HG03442 (cell line): ENCODE results near the gene SPIN1.

Experiments
- ATAC-seq: cut with Tn5 transposase; IDR thresholded peaks from one replicate; pipeline ENCODE4 v1.9.1; 2021; ENCODE audit warnings: mild to moderate bottlenecking, moderate library complexity; ENCODE audit not compliant: unreplicated experiment

Gene SPIN1

GRCh38 chr9:88433583-88434255 is 45.5 kb downstream of the SPIN1 start:
- ATAC-seq: no peak

- no peak for ATAC-seq
Observed at GRCh38 chr9:88435336-88435735, 47.1 kb downstream of the SPIN1 start.

GRCh38 chr9:88436379-88436778 is 48.1 kb downstream of the SPIN1 start:
- ATAC-seq: no peak

- ATAC-seq: no peak
Observed at GRCh38 chr9:88437210-88438146, 49.2 kb downstream of the SPIN1 start.

GRCh38 chr9:88438811-88439210 is 50.6 kb downstream of the SPIN1 start:
- no peak for ATAC-seq

- no peak for ATAC-seq
Observed at GRCh38 chr9:88441301-88442007, 53.2 kb downstream of the SPIN1 start.

- ATAC-seq: no peak
Observed at GRCh38 chr9:88443480-88444113, 55.4 kb downstream of the SPIN1 start.

- no peak for ATAC-seq
Observed at GRCh38 chr9:88446728-88447127, 58.5 kb downstream of the SPIN1 start.

- ATAC-seq: no peak
Observed at GRCh38 chr9:88447431-88447830, 59.2 kb downstream of the SPIN1 start.

GRCh38 chr9:88451160-88451559 is 62.9 kb downstream of the SPIN1 start:
- ATAC-seq: no peak

- no peak for ATAC-seq
Observed at GRCh38 chr9:88458716-88459465, 70.6 kb downstream of the SPIN1 start.

GRCh38 chr9:88460587-88461332 is 72.5 kb downstream of the SPIN1 start:
- no peak for ATAC-seq

- no peak for ATAC-seq
Observed at GRCh38 chr9:88462191-88462590, 73.9 kb downstream of the SPIN1 start.

- ATAC-seq: no peak
Observed at GRCh38 chr9:88464851-88465250, 76.6 kb downstream of the SPIN1 start.

- ATAC-seq: no peak
Observed at GRCh38 chr9:88468226-88468625, 80.0 kb downstream of the SPIN1 start.

GRCh38 chr9:88476491-88477271 is 88.4 kb downstream of the SPIN1 start:
- no peak for ATAC-seq

GRCh38 chr9:88477300-88477751 is 89.1 kb downstream of the SPIN1 start:
- ATAC-seq: no peak

- ATAC-seq: no peak
Observed at GRCh38 chr9:88478246-88478645, 90.0 kb downstream of the SPIN1 start.

- no peak for ATAC-seq
Observed at GRCh38 chr9:88481933-88482332, 93.7 kb downstream of the SPIN1 start.
